ENCODE measurements around the gene ARHGAP21. TPM values are rescaled to one million over a fixed set of nuclear protein-coding genes. Genes with fewer than 3 reads are reported as not detected.

ARHGAP21 gene
- total RNA-seq, 4 donors from 2014 or later, result 35.1 to 60.5 (median 54.1) TPM

DNA sequence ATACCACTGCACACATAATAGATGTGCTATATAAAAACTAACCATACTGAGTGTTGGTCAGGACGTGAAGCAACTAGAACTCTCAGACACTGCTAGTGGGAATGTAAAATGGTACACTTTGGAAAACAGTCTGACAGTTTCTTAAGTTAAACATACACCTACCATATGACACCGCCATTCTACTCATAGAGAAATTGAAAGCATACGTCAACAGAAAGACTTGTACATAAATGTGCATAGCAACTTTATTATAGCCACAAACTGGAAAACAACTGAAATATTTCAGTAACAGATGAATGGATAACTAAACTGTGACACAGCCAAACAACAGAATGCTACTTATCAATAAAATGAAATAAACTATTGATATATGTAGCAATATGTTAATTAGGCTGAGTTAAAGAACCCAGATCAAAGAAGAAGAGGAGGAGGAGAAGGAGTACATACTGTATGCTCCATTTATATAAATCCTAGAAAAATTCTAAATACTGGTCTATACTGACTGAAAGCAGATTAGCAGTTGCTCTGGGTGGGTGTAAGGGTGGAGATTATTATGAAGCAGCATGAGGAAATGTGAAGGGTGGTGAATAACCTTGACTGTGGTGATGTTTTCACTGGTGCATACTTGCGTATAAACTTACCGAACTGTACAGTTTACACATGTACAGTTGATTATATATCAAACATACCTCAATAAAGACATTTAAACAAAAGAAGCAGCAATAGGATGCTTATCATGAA is 48.6 kb downstream of the ARHGAP21 start:
- intact Hi-C loops (cut with DNase I; ENCODE audit: low total_unique reads), result no loop called here
- Histone ChIP-seq H3K4me3 (no peak overlapping the region), H3K36me3 (no peaks in the 10 kb centered on the region), H3K27ac (no peak overlapping the region), H3K4me1 (peaks cover 4 to 27% of the 10 kb centered on the region in 2 donors), H3K9me3 (no peaks in the 10 kb centered on the region), H3K27me3 (no peaks in the 10 kb centered on the region)
- DNase-seq (no peak), ATAC-seq (no peak)
- in situ Hi-C loops (cut with MboI; ENCODE audit: low sequenced_read_pairs in 4 of 4), result no loop called here
- TF ChIP-seq POLR2A (IDR thresholded peaks at IDR 0.05) (no peak), CTCF (IDR thresholded peaks at IDR 0.05 in 4 of 5, conservative IDR thresholded peaks at IDR 0.05 in 1 of 5) (no peak)

- DNase-seq (no peak), ATAC-seq (no peak)
- intact Hi-C loops (cut with DNase I; ENCODE audit: low total_unique reads) (no loop called here), in situ Hi-C loops (cut with MboI; ENCODE audit: low sequenced_read_pairs in 4 of 4) (no loop called here)
- Histone ChIP-seq H3K36me3 (peaks cover 0 to 7% of the 10 kb centered on the region in 2 donors), H3K4me1 (peaks cover 12 to 30% of the 10 kb centered on the region in 2 donors), H3K4me3 (no peak overlapping the region), H3K27ac (no peak overlapping the region), H3K9me3 (no peaks in the 10 kb centered on the region), H3K27me3 (no peaks in the 10 kb centered on the region)
- no peak for TF ChIP-seq POLR2A (IDR thresholded peaks at IDR 0.05)
- no peak for TF ChIP-seq CTCF (IDR thresholded peaks at IDR 0.05 in 4 of 5, conservative IDR thresholded peaks at IDR 0.05 in 1 of 5)
These were observed 52.6 kb downstream of the ARHGAP21 start for GRCh38 chr10:24670964-24671670.

- H3K27me3 ChIP-seq, result no peaks in the 10 kb centered on the region
- H3K36me3 ChIP-seq, result peaks cover 0 to 7% of the 10 kb centered on the region in 2 donors
- no peak overlapping the region for H3K4me3 ChIP-seq
- TF ChIP-seq POLR2A (IDR thresholded peaks at IDR 0.05) (no peak), CTCF (IDR thresholded peaks at IDR 0.05 in 4 of 5, conservative IDR thresholded peaks at IDR 0.05 in 1 of 5) (no peak)
- DNase-seq (no peak), ATAC-seq (no peak)
- H3K9me3 ChIP-seq, result no peaks in the 10 kb centered on the region
- H3K27ac ChIP-seq, result no peak overlapping the region
- peaks cover 12 to 17% of the 10 kb centered on the region in 2 donors for H3K4me1 ChIP-seq
- in situ Hi-C loops (cut with MboI; ENCODE audit: low sequenced_read_pairs in 4 of 4) (no loop called here), intact Hi-C loops (cut with DNase I; ENCODE audit: low total_unique reads) (no loop called here)
These were observed 54.3 kb downstream of the ARHGAP21 start for GRCh38 chr10:24669285-24669852.

GRCh38 chr10:24668247-24668646 is 55.4 kb downstream of the ARHGAP21 start:
- no peaks in the 10 kb centered on the region for H3K27me3 ChIP-seq
- no peak for DNase-seq
- H3K4me1 ChIP-seq, result peaks cover 12 to 17% of the 10 kb centered on the region in 2 donors
- H3K9me3 ChIP-seq, result no peaks in the 10 kb centered on the region
- ATAC-seq, result no peak
- intact Hi-C loops (cut with DNase I; ENCODE audit: low total_unique reads) (no loop called here), in situ Hi-C loops (cut with MboI; ENCODE audit: low sequenced_read_pairs in 4 of 4) (no loop called here)
- TF ChIP-seq POLR2A (IDR thresholded peaks at IDR 0.05) (no peak), CTCF (IDR thresholded peaks at IDR 0.05 in 4 of 5, conservative IDR thresholded peaks at IDR 0.05 in 1 of 5) (no peak)
- H3K36me3 ChIP-seq, result peaks cover 0 to 7% of the 10 kb centered on the region in 2 donors
- H3K27ac ChIP-seq, result no peak overlapping the region
- H3K4me3 ChIP-seq, result no peak overlapping the region
